ENCODE measurements around the gene MGAM2.

- TF ChIP-seq CTCF (IDR thresholded peaks at IDR 0.05; ENCODE audit: insufficient read depth, low read length), result no peak
- no peak for TF ChIP-seq POLR2AphosphoS5 (IDR thresholded peaks at IDR 0.05; ENCODE audit: low read depth)
Measured at GRCh38 chr7:142150869-142151268, 39.4 kb downstream of the MGAM2 start.

Data from HL-60 (cell line).